ENCODE results near the gene VAMP5.

The VAMP5 gene

DNA sequence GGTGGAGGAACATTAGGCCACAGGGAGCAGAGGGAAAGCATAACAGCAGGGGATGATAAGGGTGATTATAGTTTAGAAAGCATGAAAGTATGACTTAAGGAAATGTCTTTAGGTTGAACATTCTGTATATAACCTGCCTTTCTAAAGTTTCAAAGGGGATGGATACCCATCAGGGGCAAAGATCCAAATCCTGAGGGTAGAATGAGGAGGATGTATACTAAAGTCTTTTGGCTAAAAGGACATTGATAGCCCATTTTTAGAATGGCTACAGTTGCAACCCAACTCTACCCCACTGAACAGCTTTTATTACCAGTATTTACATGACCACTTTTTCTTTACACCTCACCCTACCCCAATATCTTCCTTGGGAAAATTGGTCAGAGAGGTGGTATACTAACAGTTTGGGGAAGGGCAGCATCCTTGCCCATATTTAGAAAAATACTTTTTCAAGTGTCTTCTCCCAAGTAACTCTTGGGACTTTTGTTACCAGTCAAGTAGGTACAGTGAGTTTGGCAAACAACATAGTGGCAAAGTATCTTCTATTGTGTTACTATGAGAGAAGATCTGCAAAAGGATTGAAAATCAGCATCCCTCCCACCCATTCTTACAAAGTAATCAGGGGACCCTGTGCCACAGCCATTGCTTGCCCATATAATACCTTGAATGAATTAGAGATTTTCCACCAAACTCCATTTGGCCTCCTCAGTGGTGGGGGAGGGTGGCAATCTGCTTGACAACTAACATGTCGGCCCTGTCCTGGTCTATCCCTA is 37.0 kb upstream of the VAMP5 start:
- DNase-seq (ENCODE audit: low spot score) (no peak), ATAC-seq (ENCODE audit: low read depth) (no peak; the same call in 2 of the 3 replicates)
- TF ChIP-seq CTCF (IDR thresholded peaks at IDR 0.05; ENCODE audit: poor library complexity, severe bottlenecking) = no peak
- H3K27ac ChIP-seq (ENCODE audit: poor library complexity, severe bottlenecking) = peak overlapping the region; percentile 86
- H3K4me3 ChIP-seq (ENCODE audit: severe bottlenecking) = no peak overlapping the region
- H3K9me3 ChIP-seq (ENCODE audit: severe bottlenecking) = no peaks in the 10 kb centered on the region
- no peaks in the 10 kb centered on the region for H3K27me3 ChIP-seq (ENCODE audit: insufficient read depth, poor library complexity, severe bottlenecking)
- peaks cover 25% of the 10 kb centered on the region for H3K4me1 ChIP-seq (ENCODE audit: insufficient read depth, poor library complexity, severe bottlenecking)
- H3K36me3 ChIP-seq (ENCODE audit: low read depth) = peaks cover 75% of the 10 kb centered on the region

- Histone ChIP-seq H3K27me3 (ENCODE audit: insufficient read depth, poor library complexity, severe bottlenecking) (no peaks in the 10 kb centered on the region), H3K9me3 (ENCODE audit: severe bottlenecking) (no peaks in the 10 kb centered on the region), H3K27ac (ENCODE audit: poor library complexity, severe bottlenecking) (peak overlapping the region; percentile 86), H3K4me1 (ENCODE audit: insufficient read depth, poor library complexity, severe bottlenecking) (peaks cover 17% of the 10 kb centered on the region), H3K4me3 (ENCODE audit: severe bottlenecking) (no peak overlapping the region), H3K36me3 (ENCODE audit: low read depth) (peaks cover 74% of the 10 kb centered on the region)
- no peak for TF ChIP-seq CTCF (IDR thresholded peaks at IDR 0.05; ENCODE audit: poor library complexity, severe bottlenecking)
- DNase-seq (ENCODE audit: low spot score) = no peak
- no peak for ATAC-seq (ENCODE audit: low read depth)
Observed at GRCh38 chr2:85547859-85548607, 36.2 kb upstream of the VAMP5 start.

DNA sequence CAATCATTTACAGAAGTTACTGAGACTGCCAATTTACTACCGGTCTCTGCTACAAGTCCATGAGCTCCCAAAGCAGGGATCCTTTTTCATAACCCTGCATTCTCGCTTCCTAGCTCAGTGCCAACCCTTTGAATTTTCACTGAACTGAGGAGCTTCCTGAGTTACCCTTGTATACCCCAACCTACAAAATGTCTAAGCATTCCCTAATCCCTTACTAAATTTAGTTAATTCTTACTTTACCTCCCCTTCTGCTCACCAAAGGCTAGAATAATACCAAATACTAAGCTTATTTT is 35.7 kb upstream of the VAMP5 start:
- H3K4me1 ChIP-seq (ENCODE audit: insufficient read depth, poor library complexity, severe bottlenecking) = peaks cover 17% of the 10 kb centered on the region
- DNase-seq (ENCODE audit: low spot score) (no peak), ATAC-seq (ENCODE audit: low read depth) (no peak)
- H3K36me3 ChIP-seq (ENCODE audit: low read depth) = peaks cover 71% of the 10 kb centered on the region
- H3K9me3 ChIP-seq (ENCODE audit: severe bottlenecking) = no peaks in the 10 kb centered on the region
- H3K4me3 ChIP-seq (ENCODE audit: severe bottlenecking) = no peak overlapping the region
- TF ChIP-seq CTCF (IDR thresholded peaks at IDR 0.05; ENCODE audit: poor library complexity, severe bottlenecking) = no peak
- H3K27ac ChIP-seq (ENCODE audit: poor library complexity, severe bottlenecking) = peak overlapping the region; percentile 86
- no peaks in the 10 kb centered on the region for H3K27me3 ChIP-seq (ENCODE audit: insufficient read depth, poor library complexity, severe bottlenecking)

GRCh38 chr2:85549095-85549494 is 35.1 kb upstream of the VAMP5 start:
- no peak for ATAC-seq (ENCODE audit: low read depth)
- Histone ChIP-seq H3K4me3 (ENCODE audit: severe bottlenecking) (no peak overlapping the region), H3K9me3 (ENCODE audit: severe bottlenecking) (no peaks in the 10 kb centered on the region), H3K36me3 (ENCODE audit: low read depth) (peaks cover 71% of the 10 kb centered on the region), H3K4me1 (ENCODE audit: insufficient read depth, poor library complexity, severe bottlenecking) (peaks cover 17% of the 10 kb centered on the region), H3K27ac (ENCODE audit: poor library complexity, severe bottlenecking) (peak overlapping the region; percentile 86), H3K27me3 (ENCODE audit: insufficient read depth, poor library complexity, severe bottlenecking) (no peaks in the 10 kb centered on the region)
- TF ChIP-seq CTCF (IDR thresholded peaks at IDR 0.05; ENCODE audit: poor library complexity, severe bottlenecking) = no peak
- DNase-seq (ENCODE audit: low spot score) = no peak

DNA sequence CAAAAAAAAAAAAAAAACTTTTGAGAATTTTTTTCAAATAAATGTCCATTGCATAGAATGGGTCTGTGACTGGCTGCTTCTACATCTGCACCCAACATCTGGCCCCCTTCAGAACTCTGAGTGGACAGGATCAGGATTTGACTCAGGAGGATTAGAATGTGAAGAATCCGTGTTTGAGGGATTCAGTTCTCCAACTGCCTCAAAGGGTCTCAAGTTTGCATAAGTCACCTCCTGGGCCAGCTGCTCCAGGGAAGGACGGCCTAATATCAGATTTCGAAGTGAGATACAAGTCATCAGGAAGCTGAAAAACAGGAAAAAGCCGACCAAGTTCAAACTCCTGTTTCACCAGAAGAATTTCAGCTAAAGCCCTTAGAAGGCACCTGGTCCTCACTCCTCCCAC is 34.4 kb upstream of the VAMP5 start:
- Histone ChIP-seq H3K4me3 (ENCODE audit: severe bottlenecking) (no peak overlapping the region), H3K27ac (ENCODE audit: poor library complexity, severe bottlenecking) (peak overlapping the region; percentile 86), H3K4me1 (ENCODE audit: insufficient read depth, poor library complexity, severe bottlenecking) (peaks cover 17% of the 10 kb centered on the region), H3K9me3 (ENCODE audit: severe bottlenecking) (no peaks in the 10 kb centered on the region), H3K36me3 (ENCODE audit: low read depth) (peaks cover 71% of the 10 kb centered on the region), H3K27me3 (ENCODE audit: insufficient read depth, poor library complexity, severe bottlenecking) (no peaks in the 10 kb centered on the region)
- DNase-seq (ENCODE audit: low spot score) (no peak), ATAC-seq (ENCODE audit: low read depth) (peak; percentile 35)
- TF ChIP-seq CTCF (IDR thresholded peaks at IDR 0.05; ENCODE audit: poor library complexity, severe bottlenecking) = no peak
